Nucleus accumbens (tissue), 56 donors: Measurements from ENCODE around the gene FAM83E.

Source experiments
- DNase-seq, 56 donors: peaks; one replicate each; lab custom pipeline; 2025; lab: John Stamatoyannopoulos, UW

Gene FAM83E

GRCh38 chr19:48615231-48616040 is 560 bp upstream of the FAM83E start:
- no peak for DNase-seq

- no peak for DNase-seq
Observed at GRCh38 chr19:48613852-48614435, 932 bp downstream of the FAM83E start.

- peak in 32 of 56 donors; percentile 16 to 73 (median 36) for DNase-seq
Observed at GRCh38 chr19:48613024-48613851, 1.6 kb downstream of the FAM83E start.

GRCh38 chr19:48611872-48612271 is 3.0 kb downstream of the FAM83E start:
- no peak for DNase-seq

GRCh38 chr19:48609571-48610108 is 5.2 kb downstream of the FAM83E start:
- DNase-seq = no peak

- peak in 11 of 56 donors; percentile 9 to 55 (median 23) for DNase-seq
Observed at GRCh38 chr19:48608798-48609263, 6.0 kb downstream of the FAM83E start.

GRCh38 chr19:48607359-48607755 is 7.5 kb downstream of the FAM83E start:
- DNase-seq = no peak

- no peak for DNase-seq
Observed at GRCh38 chr19:48606463-48607358, 8.2 kb downstream of the FAM83E start, which contains the start of gene SPACA4. SPACA4 (plus strand) TSS chr19:48606742; CDS start chr19:48606979, 237 bp downstream.

- no peak for DNase-seq
Observed at GRCh38 chr19:48603850-48604249, 11.0 kb downstream of the FAM83E start.

GRCh38 chr19:48603449-48603848 is 11.4 kb downstream of the FAM83E start:
- no peak for DNase-seq

GRCh38 chr19:48603001-48603400 is 11.9 kb downstream of the FAM83E start:
- DNase-seq = no peak

GRCh38 chr19:48600679-48601417 is 14.0 kb downstream of the FAM83E start:
- DNase-seq = no peak

- DNase-seq = no peak
Observed at GRCh38 chr19:48598996-48599700, 15.7 kb downstream of the FAM83E start.

GRCh38 chr19:48596679-48597465 is 18.0 kb downstream of the FAM83E start:
- no peak for DNase-seq

GRCh38 chr19:48596237-48596636 is 18.6 kb downstream of the FAM83E start:
- DNase-seq = no peak

GRCh38 chr19:48595833-48596232 is 19.0 kb downstream of the FAM83E start:
- DNase-seq = no peak

GRCh38 chr19:48595171-48595570 is 19.7 kb downstream of the FAM83E start:
- DNase-seq = no peak
